GM12892 (cell line): ENCODE results near the gene FLYWCH2.

ENCODE experiments used
- DNase-seq: peaks from one replicate; pipeline ENCODE4 v3.0.0; 2011; ENCODE audit not compliant: insufficient read length
- FAIRE-seq: peaks from 2 replicates; lab custom pipeline; 2011; peaks lifted over from hg19 to GRCh38; lab: Jason Lieb, UNC
- POLR2A ChIP-seq: IDR thresholded peaks from 2 replicates; pipeline ENCODE4 v1.6.1; 2011; ENCODE audit warnings: low read depth, low read length, control low read depth
- POLR2AphosphoS5 ChIP-seq: IDR thresholded peaks from 2 replicates; pipeline ENCODE4 v1.6.1; 2011; ENCODE audit warnings: low read depth, low read length, control low read depth
- TAF1 ChIP-seq: IDR thresholded peaks from 2 replicates; pipeline ENCODE4 v1.6.1; 2011; ENCODE audit warnings: low read depth, mild to moderate bottlenecking, control low read depth, low read length, borderline replicate concordance

FLYWCH2 gene

DNA sequence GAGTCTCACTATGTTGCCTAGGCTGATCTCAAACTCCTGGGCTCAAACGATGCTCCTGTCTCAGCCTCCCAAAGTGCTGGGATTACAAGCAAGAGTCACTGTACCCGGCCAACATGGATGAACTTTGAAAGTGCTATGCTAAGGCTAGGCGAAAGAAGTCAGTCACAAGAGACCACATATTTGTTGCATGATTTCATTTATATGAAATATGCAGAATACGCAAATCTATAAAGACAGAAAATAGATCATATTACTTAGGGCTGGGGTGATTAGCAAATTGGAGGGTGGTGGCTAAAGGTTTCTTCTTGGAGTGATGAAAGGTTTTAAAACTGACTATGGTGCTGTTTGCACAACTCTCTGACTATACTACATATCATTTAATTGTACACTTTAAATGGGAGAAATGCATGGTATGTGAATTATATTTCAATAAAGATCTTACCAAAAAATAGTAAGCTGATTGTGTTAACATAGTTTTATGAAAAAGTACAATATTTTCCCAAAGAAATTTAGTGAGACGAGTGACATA, 27.5 kb downstream of the FLYWCH2 start:
- TF ChIP-seq POLR2A = no peak
- no peak for TF ChIP-seq TAF1
- no peak for TF ChIP-seq POLR2AphosphoS5
- FAIRE-seq (no peak), DNase-seq (no peak)

DNA sequence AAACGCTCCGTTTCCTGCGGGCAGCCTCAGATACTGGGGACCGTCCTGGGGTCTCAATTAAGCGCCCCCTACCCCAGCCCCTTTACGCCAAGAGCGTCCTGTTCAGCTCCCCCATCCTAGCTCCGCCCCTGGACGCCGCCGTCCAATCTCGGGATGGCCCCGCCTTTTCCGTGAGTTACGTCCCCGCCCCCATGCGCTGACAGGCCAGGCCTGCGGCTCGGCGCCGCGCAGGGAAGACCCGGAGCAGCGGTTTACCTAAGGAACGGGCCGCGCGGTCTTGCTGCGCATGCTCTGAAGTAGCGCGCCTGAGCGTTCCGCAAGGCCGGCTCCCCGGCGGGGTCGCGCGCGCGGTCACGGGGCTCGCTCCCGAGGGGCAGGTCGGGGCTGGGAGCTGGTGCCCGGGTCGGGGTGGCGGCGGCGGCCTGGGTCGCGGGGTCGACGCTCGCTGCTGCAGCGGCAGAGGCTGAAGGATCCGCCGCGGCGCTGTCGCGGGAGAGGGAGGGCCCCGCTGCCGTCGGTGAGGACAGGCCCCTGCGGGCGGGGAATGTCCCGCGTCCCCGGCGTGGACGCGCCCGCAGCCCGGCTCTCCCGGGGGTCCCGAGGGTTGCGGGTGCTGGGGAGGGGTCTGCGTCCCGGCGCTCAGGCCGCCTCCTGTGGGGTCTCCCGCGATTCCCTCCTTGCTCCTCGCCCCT, 28.8 kb downstream of the FLYWCH2 start, which contains the start of gene FLYWCH1:
FLYWCH1 (plus strand) TSS at position 294 of the 692 bp plus-strand sequence. CDS start 17,755 bp downstream, outside the sequence.
- DNase-seq (peak; percentile 98), FAIRE-seq (peak; percentile 96)
- TF ChIP-seq POLR2A (peak; percentile 55; the same call in 1 of the 2 replicates), TAF1 (no peak)

DNA sequence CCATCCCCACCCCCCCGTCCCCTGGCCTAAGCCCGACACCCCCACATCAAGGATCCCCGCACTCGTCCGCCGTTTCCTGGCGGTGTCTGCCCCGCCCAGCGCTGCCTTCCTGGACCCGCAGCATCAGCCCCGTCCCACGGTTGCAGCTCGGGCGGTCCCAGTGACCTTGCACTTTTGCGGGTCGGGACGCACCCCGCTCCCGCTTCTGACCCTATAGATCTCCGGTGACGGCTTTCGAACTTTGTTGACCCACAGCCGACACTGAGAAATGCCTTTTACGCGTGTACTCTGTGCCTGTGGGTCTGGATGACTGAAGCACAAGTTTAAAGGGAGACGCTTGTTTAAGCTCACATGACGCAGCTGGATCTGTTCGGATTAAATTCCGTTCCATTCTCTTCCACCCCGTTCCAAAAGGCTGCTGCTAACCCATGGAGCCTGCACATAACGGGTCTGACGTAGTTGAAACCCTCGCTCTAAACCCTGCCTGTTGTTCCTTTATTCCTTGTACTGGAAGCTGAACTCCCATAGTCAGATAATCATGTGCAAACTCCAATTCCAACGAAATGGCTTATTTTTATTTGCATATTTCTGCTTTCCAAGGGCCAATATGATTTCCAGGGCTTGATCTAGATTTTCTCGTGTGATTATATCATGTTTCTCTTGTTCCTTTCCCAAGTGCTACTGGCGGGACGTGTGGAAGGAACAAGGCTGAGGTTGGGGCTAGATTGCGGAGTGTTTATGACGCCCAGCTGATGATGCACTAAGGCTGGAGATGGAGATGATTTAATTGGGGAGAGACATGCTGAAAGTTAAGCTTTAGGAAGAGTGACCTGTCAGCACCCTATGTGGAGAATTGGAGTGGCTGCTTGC, 29.6 kb downstream of the FLYWCH2 start:
- TF ChIP-seq POLR2AphosphoS5 = no peak
- TF ChIP-seq TAF1 = no peak
- no peak for TF ChIP-seq POLR2A
- DNase-seq = no peak
- FAIRE-seq = peak; percentile 57

DNA sequence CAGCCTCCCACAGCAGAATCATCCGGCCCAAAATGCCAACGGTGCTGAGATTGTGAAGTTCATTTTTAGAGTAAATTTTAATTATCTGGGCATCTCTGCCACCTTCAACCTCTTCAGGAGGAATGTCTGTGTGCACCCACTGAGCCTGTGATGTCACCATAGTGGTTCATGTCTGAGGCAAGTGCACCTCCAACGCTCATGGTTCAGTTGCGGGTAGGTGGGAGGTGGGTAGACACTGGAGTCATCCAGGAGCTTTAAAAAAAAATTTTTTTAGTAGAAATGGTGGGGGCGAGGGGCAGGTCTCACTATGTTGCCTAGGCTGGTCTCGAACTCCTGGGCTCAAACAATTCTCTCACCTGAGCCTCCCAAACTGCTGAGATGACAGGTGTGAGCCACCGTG, 30.6 kb downstream of the FLYWCH2 start:
- TF ChIP-seq POLR2A (no peak), POLR2AphosphoS5 (no peak), TAF1 (no peak)
- DNase-seq (no peak), FAIRE-seq (no peak)

DNA sequence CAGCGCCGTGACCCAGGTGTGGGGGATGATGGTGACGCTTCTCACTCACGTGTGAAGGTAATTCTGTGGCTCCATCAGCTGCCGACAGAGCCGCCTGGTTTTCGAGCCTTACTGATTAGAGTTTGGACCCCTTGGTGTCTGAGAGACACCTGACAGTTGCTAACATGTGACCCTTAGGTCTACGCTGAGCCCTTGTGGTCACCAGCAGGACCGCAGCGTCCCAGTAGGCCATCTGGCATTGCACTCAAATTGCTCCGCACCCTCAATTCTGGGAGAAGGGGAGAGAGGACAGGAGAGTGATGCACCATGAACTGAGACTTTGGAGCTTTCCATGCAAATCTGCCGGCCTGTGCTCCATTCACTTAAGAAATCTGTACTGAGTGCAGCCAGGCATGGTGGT, 31.2 kb downstream of the FLYWCH2 start:
- no peak for TF ChIP-seq POLR2A
- TF ChIP-seq POLR2AphosphoS5 = no peak
- no peak for TF ChIP-seq TAF1
- DNase-seq (no peak), FAIRE-seq (no peak)

DNA sequence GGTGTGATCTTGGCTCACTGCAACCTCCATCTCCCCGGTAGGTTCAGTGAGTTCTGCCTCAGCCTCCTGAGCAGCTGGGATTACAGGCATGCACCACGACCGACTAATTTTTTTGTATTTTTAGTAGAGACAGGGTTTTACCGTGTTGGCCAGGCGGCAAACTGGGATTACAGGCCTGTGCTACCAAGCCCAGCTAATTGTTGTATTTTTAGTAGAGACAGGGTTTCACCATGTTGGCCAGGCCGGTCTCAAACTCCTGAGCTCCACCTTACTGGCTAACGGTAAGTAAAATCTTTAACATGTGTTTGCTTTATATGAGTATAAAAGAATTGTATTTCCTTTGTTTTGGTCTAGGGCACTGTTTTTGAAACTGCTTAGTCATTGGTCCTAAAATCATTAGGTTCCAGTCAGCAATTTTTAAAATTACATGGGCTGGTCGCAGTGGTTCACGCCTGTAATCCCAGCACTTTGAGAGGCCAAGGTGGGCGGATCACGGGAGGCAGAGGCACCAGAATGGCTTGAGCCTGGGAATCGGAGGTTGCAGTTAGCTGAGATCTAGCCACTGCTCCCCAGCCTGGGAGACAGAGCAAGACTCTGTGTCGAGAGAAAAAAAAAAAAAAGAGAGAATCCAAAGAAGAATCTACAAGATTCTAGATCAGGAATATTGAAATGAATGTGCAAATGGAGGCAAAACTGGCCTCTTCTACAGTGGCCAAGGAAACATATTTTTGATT, 32.3 kb downstream of the FLYWCH2 start:
- FAIRE-seq (no peak), DNase-seq (no peak)
- TF ChIP-seq POLR2AphosphoS5 = no peak
- TF ChIP-seq TAF1 = no peak
- no peak for TF ChIP-seq POLR2A

DNA sequence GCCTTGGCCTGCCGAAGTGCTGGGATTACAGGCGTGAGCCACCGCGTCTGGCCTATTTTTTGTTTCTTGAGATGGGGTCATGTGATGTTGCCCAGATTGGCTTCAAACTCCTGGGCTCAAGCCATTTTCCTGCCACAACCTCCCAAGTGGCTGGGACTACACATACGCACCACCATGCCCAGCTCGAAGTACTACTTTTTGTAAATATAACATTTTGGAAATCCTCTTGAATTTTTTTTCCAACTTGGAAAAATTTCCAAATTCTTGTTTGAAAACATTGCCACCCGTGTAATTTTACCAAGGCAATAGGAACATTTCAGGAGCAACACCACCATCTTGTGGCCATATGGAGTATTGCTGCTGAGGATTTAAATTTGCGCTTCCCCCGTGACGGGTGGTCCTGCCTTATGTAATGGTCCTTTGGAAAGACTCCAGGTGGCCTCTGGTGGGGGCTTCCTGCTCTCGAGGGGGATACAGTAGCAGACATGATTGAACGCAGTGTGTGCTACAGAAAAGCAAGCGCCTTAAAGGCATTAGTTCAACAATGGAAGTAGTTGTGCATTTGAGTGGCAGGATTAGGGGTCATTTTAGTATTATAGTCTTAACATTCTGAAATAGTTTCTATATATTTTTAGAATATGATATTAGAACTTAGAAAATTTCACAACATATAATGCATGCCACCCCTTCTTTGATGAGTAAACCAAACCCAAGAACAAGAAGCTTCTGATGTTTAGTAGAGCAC, 36.7 kb downstream of the FLYWCH2 start:
- peak; percentile 93 for FAIRE-seq
- DNase-seq = no peak
- TF ChIP-seq POLR2AphosphoS5 = no peak
- TF ChIP-seq POLR2A = no peak
- no peak for TF ChIP-seq TAF1

DNA sequence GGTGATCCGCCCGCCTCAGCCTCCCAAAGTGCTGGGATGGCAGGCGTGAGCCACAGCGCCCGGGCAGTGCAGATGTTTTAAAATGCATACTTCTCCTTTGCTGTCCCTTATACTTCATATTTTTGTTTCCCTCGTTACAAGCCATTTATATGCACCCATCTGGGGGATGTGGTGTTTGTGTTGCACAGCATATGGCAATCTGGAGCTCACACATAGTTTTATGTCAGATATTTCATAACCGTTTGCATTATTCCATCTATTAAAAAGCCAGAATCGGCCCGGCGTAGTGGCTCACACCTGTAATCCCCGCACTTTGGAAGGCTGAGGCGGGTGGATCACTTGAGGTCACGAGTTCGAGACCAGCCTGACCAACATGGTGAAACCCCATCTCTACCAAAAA, 40.5 kb downstream of the FLYWCH2 start:
- FAIRE-seq (no peak), DNase-seq (no peak)
- TF ChIP-seq POLR2AphosphoS5 (no peak), TAF1 (no peak), POLR2A (no peak)

DNA sequence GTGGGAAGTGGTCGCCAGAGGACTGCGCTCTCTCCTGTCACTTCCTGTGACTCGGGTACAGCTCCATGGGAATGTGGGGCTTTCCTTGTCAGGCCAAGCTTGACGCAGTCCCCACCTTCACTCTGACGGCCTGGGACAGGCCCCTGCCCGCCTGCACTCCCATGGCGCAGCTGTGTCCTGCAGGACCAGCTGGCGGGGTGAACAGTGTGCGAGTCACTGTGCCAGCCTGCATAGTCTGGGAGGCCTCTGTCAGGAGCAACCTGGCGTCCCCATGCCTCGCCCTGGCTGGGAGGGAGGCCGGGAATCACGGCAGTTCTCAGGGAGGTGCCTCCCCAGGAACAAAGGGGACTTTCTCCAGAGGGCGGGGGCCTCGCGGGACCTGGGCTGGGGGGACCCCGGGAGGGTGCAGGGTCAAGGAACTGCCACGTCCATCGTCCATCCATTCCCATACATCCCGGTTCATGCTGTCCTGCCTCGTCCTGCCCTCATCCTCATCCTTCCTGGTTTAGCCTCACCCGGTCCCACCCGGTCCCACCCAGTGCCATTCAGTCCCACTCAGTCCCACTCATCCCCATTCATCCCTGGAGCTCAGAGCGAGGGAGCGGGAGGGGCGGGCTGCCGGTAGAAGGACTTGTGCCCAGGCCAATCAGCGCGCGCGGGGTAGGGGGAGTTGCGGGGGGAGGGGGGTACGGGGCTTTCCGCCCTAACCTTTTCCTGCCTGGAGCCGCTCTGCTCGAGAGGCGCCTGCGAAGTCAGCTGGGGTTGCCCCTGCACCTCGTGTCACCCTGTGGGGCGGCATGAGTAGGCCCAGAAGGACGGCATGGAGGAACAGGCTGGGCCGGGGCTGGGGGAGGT, 42.1 kb downstream of the FLYWCH2 start:
- DNase-seq = no peak
- FAIRE-seq = no peak
- no peak for TF ChIP-seq POLR2AphosphoS5
- no peak for TF ChIP-seq POLR2A
- TF ChIP-seq TAF1 = no peak

DNA sequence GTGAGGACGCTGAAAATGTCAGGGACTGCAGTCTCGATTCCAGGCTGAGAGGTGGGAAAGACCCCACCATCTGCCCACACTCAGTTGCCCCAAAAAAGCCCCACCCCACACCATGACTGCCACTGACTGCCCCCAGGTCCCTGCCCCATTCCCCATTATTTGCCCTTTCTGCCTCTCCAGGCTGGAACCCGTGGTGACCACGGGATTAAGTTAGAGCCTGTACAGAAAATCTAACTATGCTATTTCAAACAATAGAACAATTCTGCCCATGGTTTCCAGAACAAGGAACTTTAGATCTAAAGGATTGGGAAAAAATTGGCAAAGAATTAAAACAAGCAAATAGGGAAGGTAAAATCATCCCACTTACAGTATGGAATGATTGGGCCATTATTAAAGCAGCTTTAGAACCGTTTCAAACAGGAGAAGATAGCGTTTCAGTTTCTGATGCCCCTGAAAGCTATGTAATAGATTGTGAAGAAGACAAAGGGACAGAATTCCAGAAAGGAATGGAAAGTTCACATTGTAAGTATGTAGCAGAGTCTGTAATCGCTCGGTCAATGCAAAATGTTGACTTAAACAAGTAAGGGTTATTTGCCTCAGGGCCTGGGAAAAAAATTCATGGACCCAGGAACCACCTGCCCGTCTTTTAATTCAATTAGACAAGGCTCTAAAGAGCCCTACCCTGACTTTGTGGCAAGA, 43.1 kb downstream of the FLYWCH2 start:
- no peak for FAIRE-seq

More for the DNA sequence above, 43.1 kb downstream of the FLYWCH2 start:
- no peak for DNase-seq
- TF ChIP-seq POLR2AphosphoS5 (no peak), POLR2A (no peak), TAF1 (no peak)
